GM10248 (cell line): ENCODE data around the gene CCDC148.

Experiments used
- CTCF ChIA-PET: fragments of 300-600 bp; sonication (Branson Sonifier 250); formaldehyde crosslinking; extraction: SDS; loops from one replicate; lab custom pipeline; 2021; ENCODE audit warnings: antibody characterized with exemption; lab: Yijun Ruan, JAX
- POLR2A ChIA-PET: fragments of 350-650 bp; sonication (Branson Sonifier 250); formaldehyde crosslinking; extraction: SDS; loops from one replicate; lab custom pipeline; 2020; ENCODE audit warnings: antibody characterized with exemption; lab: Yijun Ruan, JAX
- DNase-seq: peaks from one replicate; pipeline ENCODE4 v3.0.0; 2012; ENCODE audit errors: extremely low spot score
- TF ChIP-seq, protein P1 (sequence below): IDR thresholded peaks from 2 replicates; pipeline ENCODE4 v1.5.1; 2012; ENCODE audit warnings: mild to moderate bottlenecking, low read depth; ENCODE audit errors: extremely low read depth, missing control alignments, control extremely low read depth

The CCDC148 gene

DNA sequence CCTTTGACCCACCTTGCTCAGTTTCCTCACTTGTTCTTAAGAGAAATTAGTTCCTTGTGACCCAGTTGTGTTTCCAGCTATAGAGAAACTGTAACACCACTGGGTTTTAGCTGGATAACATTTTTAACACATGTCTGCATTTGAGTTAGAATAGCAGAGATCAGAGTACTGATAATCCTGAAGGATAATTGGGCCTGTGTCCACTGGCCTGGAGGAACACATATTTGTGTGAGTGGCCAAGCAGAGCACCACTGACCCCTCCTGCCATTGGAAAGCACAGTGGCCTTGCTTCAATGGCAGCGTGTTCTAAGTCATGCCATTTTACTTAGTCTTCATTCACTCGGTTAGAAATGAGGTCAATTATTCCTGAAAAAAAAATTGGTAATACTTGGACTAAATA, 42.8 kb upstream of the CCDC148 start:
- ChIA-PET POLR2A (no interaction called here), CTCF (interaction anchor here (1.5 kb wide), 1 partner anchor 9 kb away, joined by 3 read pairs; no protein-coding TSS in a partner anchor)
- DNase-seq = no peak
- TF ChIP-seq, protein P1, sequence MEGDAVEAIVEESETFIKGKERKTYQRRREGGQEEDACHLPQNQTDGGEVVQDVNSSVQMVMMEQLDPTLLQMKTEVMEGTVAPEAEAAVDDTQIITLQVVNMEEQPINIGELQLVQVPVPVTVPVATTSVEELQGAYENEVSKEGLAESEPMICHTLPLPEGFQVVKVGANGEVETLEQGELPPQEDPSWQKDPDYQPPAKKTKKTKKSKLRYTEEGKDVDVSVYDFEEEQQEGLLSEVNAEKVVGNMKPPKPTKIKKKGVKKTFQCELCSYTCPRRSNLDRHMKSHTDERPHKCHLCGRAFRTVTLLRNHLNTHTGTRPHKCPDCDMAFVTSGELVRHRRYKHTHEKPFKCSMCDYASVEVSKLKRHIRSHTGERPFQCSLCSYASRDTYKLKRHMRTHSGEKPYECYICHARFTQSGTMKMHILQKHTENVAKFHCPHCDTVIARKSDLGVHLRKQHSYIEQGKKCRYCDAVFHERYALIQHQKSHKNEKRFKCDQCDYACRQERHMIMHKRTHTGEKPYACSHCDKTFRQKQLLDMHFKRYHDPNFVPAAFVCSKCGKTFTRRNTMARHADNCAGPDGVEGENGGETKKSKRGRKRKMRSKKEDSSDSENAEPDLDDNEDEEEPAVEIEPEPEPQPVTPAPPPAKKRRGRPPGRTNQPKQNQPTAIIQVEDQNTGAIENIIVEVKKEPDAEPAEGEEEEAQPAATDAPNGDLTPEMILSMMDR = no peak

DNA sequence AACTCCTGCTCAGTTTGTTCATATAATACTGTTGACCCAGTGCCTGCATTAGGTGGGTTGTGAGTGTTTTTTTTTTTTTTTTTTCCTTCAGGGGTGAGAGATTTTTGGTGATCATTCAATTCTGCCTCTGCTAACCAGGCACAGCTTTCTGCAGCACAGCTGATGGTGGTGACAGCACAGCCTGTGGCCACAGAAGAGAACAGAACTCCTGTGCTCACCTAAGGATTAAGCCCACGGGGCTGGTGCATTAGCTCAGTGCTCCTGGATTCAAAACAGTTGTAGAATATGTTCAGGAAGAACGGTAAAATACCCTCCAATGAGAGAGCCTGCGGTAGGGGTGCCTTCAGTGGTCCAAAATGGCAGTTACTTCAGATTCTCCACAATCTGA, 42.2 kb upstream of the CCDC148 start:
- TF ChIP-seq, protein P1 = no peak
- ChIA-PET POLR2A (no interaction called here), CTCF (interaction anchor here (1.5 kb wide), 1 partner anchor 9 kb away, joined by 3 read pairs; no protein-coding TSS in a partner anchor)
- DNase-seq = no peak

DNA sequence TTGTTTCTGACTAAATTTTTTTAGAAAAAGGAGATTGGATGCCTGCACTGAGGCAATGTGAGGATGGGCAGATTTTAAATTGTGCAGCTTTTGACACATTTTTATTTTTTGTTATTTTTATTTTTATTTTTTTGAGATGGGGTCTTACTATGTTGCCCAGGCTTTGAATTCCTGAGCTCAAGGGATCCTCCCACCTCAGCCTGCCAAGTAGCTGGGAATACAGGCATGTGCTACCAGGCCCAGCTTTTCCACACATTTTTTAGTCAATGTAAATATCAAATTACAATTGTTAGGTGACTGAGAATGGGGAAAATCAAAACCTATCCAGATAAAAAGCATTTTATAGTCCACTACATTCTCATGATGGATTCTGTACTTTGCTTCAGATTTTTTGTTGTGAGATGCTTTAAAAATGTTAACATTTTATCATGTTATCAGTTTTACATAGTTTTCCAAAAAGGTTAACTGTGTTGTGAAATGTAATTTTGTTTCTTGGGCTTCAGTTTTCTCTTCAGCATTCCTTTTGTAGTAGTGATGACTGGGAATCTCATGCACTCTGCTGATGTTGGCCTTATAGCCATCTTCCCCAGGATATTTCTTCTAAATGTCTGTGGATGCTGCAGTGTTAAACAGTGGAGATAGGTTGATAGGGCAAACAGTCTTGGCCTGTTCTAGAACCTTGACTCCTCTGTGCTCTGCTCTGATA, 41.6 kb upstream of the CCDC148 start:
- ChIA-PET POLR2A (interaction anchor here (0.5 kb wide), 1 partner anchor 248 kb away, joined by 3 read pairs; no protein-coding TSS in a partner anchor), CTCF (interaction anchor here (1.3 to 1.5 kb wide), 3 partner anchors 8 to 25 kb away, joined by 3 to 5 read pairs (median 4); no protein-coding TSS in a partner anchor)
- TF ChIP-seq, protein P1 = no peak
- no peak for DNase-seq

DNA sequence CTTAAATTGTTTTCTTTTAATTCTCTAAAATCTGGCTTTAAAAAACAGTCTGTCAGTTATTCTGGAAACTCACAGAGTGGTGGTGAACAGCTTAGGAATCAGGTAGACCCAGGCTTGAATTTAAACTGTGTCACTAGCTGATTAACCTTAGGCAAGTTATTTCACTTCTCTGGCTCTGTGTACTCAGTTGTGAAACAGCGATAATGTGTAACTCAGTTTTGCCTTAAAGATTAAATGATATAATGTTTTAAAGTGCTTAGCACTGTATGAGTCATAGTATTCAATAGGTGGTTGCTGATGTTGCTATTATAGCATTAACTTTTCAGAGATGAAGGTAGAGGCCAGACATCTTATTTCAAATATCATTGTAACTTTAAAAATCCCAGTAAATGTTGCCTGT, 40.9 kb upstream of the CCDC148 start:
- ChIA-PET POLR2A (no interaction called here), CTCF (interaction anchor here (1.2 to 1.4 kb wide), 3 partner anchors 9 to 35 kb away, joined by 3 to 5 read pairs (median 4); no protein-coding TSS in a partner anchor)
- TF ChIP-seq, protein P1 = no peak

DNA sequence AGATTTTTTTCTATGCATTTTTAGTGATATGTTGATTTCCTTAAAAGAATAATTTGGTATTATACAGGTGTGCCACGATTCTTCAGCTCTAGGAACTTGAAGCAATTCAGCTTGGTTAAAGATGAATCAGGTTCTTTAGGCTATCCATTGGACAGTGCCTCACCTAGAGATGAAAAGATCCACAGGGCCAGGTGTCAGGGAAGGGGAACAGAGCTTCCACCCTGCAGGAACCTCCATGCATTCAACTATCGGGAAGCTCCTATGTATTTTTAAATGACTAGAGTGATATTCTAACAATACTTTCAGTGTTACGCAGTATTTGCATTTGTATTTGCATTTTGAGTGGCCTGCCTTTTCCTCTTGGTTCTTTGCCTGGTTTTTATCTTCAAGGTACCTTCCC, 40.4 kb upstream of the CCDC148 start:
- CTCF ChIA-PET = interaction anchor here (1.2 to 1.4 kb wide), 3 partner anchors 8 to 34 kb away, joined by 3 to 5 read pairs (median 4); no protein-coding TSS in a partner anchor
- POLR2A ChIA-PET = no interaction called here
- DNase-seq = no peak
- TF ChIP-seq, protein P1 = no peak

More for the DNA sequence above, 40.9 kb upstream of the CCDC148 start:
- no peak for DNase-seq

DNA sequence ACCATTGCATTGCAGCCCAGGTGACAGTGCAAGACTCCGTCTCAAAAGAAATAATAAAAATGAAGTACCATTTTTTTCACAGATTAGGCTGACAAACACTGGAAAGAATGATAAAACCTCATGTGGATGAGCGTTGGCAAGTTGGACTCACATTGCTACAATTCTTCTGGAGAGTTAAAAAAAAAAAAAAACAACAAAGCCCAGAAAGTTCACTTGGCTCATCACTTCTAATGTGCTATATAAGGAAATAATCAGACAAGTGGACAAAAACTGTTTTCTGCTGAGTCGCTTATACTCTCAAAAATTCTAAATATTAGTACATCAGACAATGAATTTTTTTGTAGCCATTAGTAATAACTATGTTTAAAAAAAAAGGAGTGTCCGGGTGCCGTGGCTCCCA, 38.6 kb upstream of the CCDC148 start:
- no peak for DNase-seq
- CTCF ChIA-PET = no interaction called here
- TF ChIP-seq, protein P1 = no peak

More for the DNA sequence above, 38.6 kb upstream of the CCDC148 start:
- POLR2A ChIA-PET = no interaction called here
